Neural cell (in vitro differentiated cells): Measurements from ENCODE around the gene HRH2.

Source experiments
- CTCF ChIP-seq: fragments of 450-650 bp; IDR thresholded peaks from 2 replicates; pipeline ENCODE4 v1.5.1; 2014; ENCODE audit warnings: antibody characterized with exemption, mild to moderate bottlenecking, moderate library complexity; ENCODE audit not compliant: poor library complexity, severe bottlenecking
- EP300 ChIP-seq: fragments of 450-650 bp; conservative IDR thresholded peaks from 2 replicates; pipeline ENCODE4 v1.6.1; 2014; ENCODE audit warnings: antibody characterized with exemption, mild to moderate bottlenecking, moderate library complexity; ENCODE audit not compliant: poor library complexity, severe bottlenecking
- EZH2 ChIP-seq: fragments of 200-600, 300-800 bp; shearing (Covaris generic), sonication (generic); IDR thresholded peaks from 2 replicates; pipeline ENCODE4 v1.6.1; 2014; ENCODE audit warnings: antibody characterized with exemption, low read length, borderline replicate concordance, mild to moderate bottlenecking; ENCODE audit not compliant: insufficient read depth, poor library complexity, severe bottlenecking
- MXI1 ChIP-seq: fragments of 450-650 bp; conservative IDR thresholded peaks from 2 replicates; pipeline ENCODE4 v1.6.1; 2014; ENCODE audit warnings: antibody characterized with exemption, mild to moderate bottlenecking; ENCODE audit not compliant: poor library complexity, severe bottlenecking
- POLR2AphosphoS5 ChIP-seq: IDR thresholded peaks from 2 replicates; pipeline ENCODE4 v1.6.1; 2012
- RAD21 ChIP-seq: fragments of 450-650 bp; conservative IDR thresholded peaks from 2 replicates; pipeline ENCODE4 v1.6.1; 2014; ENCODE audit warnings: antibody characterized with exemption, mild to moderate bottlenecking, moderate library complexity
- REST ChIP-seq: IDR thresholded peaks from 2 replicates; pipeline ENCODE4 v1.6.1; 2012; ENCODE audit warnings: borderline replicate concordance
- SMC3 ChIP-seq: fragments of 450-650 bp; conservative IDR thresholded peaks from 2 replicates; pipeline ENCODE4 v1.6.1; 2014; ENCODE audit warnings: antibody characterized with exemption, mild to moderate bottlenecking, moderate library complexity; ENCODE audit not compliant: poor library complexity
- TAF1 ChIP-seq: IDR thresholded peaks from 2 replicates; pipeline ENCODE4 v1.6.1; 2012; ENCODE audit warnings: low read depth

GRCh38 chr5:175656966-175657365 is 905 bp upstream of the HRH2 start:
- TF ChIP-seq CTCF (no peak), REST (no peak), SMC3 (no peak), TAF1 (no peak), EP300 (no peak), MXI1 (no peak), RAD21 (no peak), POLR2AphosphoS5 (no peak), EZH2 (no peak)
